Kidney epithelial cell (primary cell): Measurements from ENCODE around the gene PACSIN1. TPM values are rescaled to one million over a fixed set of nuclear protein-coding genes. Genes with fewer than 3 reads are reported as not detected.

Experiments used
- DNase-seq: peaks from one replicate; pipeline ENCODE4 v3.0.0-alpha.2; 2010; ENCODE audit warnings: low read depth
- H3K27me3 ChIP-seq: 2 replicates; pipeline ENCODE4 v1.6.0; 2011; ENCODE audit warnings: low read length; ENCODE audit not compliant: control insufficient read depth, insufficient read depth
- H3K36me3 ChIP-seq: 2 replicates; pipeline ENCODE4 v1.5.1; 2011; ENCODE audit warnings: low read length; ENCODE audit not compliant: control insufficient read depth, insufficient read depth
- H3K4me3 ChIP-seq: 2 replicates; pipeline ENCODE4 v1.5.1; 2011; ENCODE audit warnings: low read depth, mild to moderate bottlenecking, control low read depth, low read length
- CTCF ChIP-seq: IDR thresholded peaks from 2 replicates; pipeline ENCODE4 v1.5.1; 2011; ENCODE audit warnings: mild to moderate bottlenecking, moderate library complexity, low read length, control low read depth, inconsistent platforms; ENCODE audit not compliant: insufficient read depth, poor library complexity, severe bottlenecking
- total RNA-seq: library from RNA; depleted of rRNA; stranded (reverse); fragments of >200 nt; gene quantifications from 2 replicates; pipeline ENCODE4 v1.2.3, GENCODE V29; 2015

PACSIN1 gene
- total RNA-seq, 1 donor from 2014 or later: 0.04 TPM

DNA sequence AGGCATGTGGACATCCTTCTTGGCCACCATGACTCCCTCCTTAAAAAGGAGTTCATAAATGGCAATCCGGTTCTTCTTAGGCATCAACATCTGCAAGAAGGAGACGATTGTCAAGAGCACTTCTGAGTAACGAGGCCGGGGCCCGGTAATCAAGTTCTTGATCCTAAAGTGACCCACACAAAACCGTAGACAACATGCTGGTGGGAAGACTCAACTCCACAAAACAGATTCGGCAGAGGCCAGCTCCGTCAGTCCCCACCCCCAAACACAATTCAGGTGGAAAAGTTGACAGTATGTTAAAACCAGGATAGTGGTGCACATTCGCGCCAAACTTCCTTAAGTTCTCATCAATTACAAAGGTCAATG, 40.8 kb upstream of the PACSIN1 start:
- TF ChIP-seq CTCF: no peak
- no peak for DNase-seq
- peaks cover 1% of the 10 kb centered on the region for H3K36me3 ChIP-seq

DNA sequence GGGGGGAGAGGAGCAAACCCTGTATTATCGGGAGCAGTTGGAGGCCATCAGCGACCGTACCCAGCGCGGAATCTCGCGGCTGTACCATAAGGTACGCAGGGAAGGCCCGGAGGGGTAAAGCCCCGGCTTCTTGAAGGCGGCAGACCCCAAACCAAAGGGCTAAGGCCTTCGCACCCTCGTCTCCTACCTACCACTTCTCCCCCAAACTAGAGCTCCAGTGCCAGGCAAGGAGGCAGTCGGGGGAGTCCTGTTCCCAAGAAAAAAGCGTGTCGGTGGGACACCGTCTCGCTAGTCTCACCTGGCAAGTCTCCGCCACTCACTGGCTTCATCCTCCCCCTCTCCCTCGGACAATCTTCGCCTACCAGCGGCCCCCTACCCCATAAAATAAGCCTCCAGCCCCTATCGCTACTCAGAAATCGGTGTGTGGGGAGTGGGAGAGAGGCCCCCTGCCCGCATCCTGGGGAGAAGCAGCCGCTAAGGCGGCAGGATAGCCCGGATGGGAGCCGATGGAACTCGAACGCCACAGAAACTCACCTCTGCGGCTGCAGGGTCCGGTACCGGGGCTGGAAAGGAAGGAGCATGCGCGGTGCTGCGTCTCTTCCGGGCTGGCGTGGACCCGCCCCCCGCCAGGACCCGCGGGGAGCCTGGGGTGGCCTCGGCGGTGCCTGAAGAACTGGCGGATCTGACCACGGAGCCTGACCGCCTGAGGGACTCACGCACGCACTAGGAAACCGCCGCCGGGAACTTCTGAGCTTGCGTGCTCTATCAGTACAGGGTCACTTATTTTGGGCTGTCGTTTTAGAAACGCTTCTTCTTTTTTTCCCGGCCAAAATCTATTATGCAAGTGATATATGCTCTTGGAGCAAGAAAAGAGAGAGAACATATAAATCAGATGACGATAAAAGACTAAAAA, 40.1 kb upstream of the PACSIN1 start, which contains the start of gene RPS10:
TSS of gene RPS10 (minus strand) at position 572 of the 913 bp plus-strand sequence. CDS start 848 bp downstream, outside the sequence.
- Histone ChIP-seq H3K27me3 (no peaks in the 10 kb centered on the region), H3K36me3 (peaks cover 1% of the 10 kb centered on the region), H3K4me3 (peak within 1 kb of the TSS; percentile 66)
- DNase-seq: peak; percentile 50
- no peak for TF ChIP-seq CTCF

More for the DNA sequence above, 40.8 kb upstream of the PACSIN1 start:
- Histone ChIP-seq H3K27me3 (no peaks in the 10 kb centered on the region), H3K4me3 (peak overlapping the region; percentile 66)

GRCh38 chr6:34435916-34436315, 30.0 kb upstream of the PACSIN1 start:
- Histone ChIP-seq H3K4me3 (no peak overlapping the region), H3K36me3 (no peaks in the 10 kb centered on the region), H3K27me3 (no peaks in the 10 kb centered on the region)
- DNase-seq: no peak
- TF ChIP-seq CTCF: no peak

GRCh38 chr6:34436803-34437643, 28.9 kb upstream of the PACSIN1 start:
- Histone ChIP-seq H3K4me3 (no peak overlapping the region), H3K36me3 (no peaks in the 10 kb centered on the region), H3K27me3 (no peaks in the 10 kb centered on the region)
- DNase-seq: no peak
- TF ChIP-seq CTCF: no peak

GRCh38 chr6:34437644-34437970, 28.3 kb upstream of the PACSIN1 start:
- TF ChIP-seq CTCF: no peak
- no peak for DNase-seq
- Histone ChIP-seq H3K4me3 (no peak overlapping the region), H3K27me3 (no peaks in the 10 kb centered on the region), H3K36me3 (no peaks in the 10 kb centered on the region)
